Loucy (cell line): ENCODE data around the gene ACSS2.

Source experiments
- EZH2phosphoT487 ChIP-seq: fragments of 200-600 bp; IDR thresholded peaks from 2 replicates; pipeline ENCODE4 v1.6.1; 2018; ENCODE audit warnings: antibody characterized with exemption, mild to moderate bottlenecking, moderate library complexity, borderline replicate concordance
- TF ChIP-seq, protein P1 (sequence below): fragments of 200-600 bp; sonication (generic); conservative IDR thresholded peaks from 2 replicates; pipeline ENCODE4 v1.5.1; 2014; ENCODE audit warnings: mild to moderate bottlenecking, antibody characterized with exemption, low read length

DNA sequence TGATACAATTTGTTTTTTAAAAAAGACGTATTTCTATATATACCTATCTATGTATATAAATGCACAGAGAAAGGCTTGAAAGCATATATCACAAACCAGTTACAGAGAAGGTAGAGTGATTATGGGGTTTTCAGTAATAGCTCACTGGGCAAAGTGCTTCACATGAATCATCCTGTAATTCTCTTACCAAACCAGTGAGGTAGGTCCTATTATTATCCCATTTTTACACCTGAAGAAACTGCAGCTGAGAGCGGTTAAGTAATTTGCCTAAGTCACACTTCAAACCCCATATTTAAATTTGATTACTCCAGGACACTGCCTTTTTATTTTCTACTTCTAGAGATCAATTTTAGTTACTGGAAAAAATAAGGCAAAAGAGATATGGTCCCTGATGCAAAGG, 74.8 kb downstream of the ACSS2 start:
- TF ChIP-seq EZH2phosphoT487: no peak
- TF ChIP-seq, protein P1, sequence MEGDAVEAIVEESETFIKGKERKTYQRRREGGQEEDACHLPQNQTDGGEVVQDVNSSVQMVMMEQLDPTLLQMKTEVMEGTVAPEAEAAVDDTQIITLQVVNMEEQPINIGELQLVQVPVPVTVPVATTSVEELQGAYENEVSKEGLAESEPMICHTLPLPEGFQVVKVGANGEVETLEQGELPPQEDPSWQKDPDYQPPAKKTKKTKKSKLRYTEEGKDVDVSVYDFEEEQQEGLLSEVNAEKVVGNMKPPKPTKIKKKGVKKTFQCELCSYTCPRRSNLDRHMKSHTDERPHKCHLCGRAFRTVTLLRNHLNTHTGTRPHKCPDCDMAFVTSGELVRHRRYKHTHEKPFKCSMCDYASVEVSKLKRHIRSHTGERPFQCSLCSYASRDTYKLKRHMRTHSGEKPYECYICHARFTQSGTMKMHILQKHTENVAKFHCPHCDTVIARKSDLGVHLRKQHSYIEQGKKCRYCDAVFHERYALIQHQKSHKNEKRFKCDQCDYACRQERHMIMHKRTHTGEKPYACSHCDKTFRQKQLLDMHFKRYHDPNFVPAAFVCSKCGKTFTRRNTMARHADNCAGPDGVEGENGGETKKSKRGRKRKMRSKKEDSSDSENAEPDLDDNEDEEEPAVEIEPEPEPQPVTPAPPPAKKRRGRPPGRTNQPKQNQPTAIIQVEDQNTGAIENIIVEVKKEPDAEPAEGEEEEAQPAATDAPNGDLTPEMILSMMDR: no peak
